ENCODE data around the gene TMEM130.

DNA sequence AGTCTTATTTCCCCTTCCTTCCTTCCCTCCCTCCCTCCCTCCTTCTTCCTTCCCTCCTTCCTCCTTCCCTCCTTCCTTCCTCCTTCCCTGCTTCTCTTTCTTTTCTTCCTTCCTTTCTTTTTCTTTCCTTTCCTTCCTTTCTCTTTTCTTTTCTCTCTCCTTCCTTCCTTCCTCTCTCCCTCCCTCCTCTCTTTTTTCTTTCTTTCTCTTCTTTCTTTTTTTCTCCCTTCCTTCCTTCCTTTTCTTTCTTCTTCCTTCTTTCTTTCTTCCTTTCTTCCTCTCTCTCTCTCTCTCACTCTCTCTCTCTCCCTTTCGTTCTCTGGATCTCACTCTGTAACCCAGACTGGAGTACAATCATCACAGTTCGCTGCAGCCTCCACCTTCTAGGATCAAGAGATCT lies 6.2 kb downstream of the TMEM130 start:
- no peak for TF ChIP-seq CTCF (conservative IDR thresholded peaks at IDR 0.05 in 1 of 2, IDR thresholded peaks at IDR 0.05 in 1 of 2; ENCODE audit: extremely low read depth in 1 of 2, insufficient read depth in 1 of 2, low read depth in 1 of 2, low read length in 2 of 2)
- no peak for TF ChIP-seq EZH2 (IDR thresholded peaks at IDR 0.05; ENCODE audit: borderline replicate concordance, low read length)

All from mammary epithelial cell (primary cell).